HG03175 (cell line): Measurements from ENCODE around the gene PRDM12.

Source experiments
- ATAC-seq: cut with Tn5 transposase; IDR thresholded peaks from one replicate; pipeline ENCODE4 v1.9.1; 2021; ENCODE audit warnings: mild to moderate bottlenecking, moderate library complexity; ENCODE audit not compliant: unreplicated experiment

PRDM12 gene

DNA sequence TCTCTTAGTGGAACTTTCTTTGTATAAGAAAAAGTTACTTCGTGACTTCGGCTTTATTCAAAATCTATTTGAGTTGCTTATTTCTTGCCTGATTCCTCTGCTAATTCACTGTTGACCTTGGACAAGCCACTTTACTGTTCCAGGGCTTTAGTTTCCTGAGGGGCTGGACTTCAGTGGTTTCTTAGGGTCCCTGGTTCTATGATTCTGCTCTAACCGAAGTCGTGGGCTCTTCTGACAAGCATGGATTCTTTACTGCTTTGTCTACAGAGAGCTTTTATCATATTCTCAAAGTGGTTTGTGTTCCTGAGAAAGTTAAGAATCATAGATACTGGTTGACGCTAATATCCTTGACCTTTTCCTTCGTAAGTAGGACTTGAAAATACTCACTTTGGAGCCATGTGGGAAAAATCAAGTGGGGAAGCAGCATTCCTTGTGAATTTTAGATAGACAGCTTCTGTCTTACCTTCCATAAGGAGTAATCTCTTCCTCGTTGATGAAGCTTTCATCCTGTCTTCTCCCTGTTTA is 50.3 kb downstream of the PRDM12 start:
- no peak for ATAC-seq

DNA sequence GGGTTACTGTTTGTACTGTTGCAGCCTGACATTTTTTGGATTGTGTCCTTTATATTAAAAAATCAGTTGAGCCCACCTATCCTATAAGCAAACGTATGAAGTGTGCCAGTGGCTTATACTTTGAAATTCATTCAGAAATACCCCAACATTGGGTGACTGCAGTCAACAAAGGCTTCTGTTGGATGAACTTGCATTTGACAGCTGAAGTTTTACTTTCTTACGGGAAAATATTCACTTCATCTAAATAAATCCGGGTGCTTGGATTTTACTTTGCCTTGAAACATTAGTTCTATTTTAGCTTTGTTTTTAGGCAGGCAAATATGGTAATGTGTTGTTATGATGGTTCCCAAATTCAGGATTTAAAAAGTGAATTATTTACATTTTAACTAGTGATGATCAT is 50.9 kb downstream of the PRDM12 start:
- no peak for ATAC-seq

DNA sequence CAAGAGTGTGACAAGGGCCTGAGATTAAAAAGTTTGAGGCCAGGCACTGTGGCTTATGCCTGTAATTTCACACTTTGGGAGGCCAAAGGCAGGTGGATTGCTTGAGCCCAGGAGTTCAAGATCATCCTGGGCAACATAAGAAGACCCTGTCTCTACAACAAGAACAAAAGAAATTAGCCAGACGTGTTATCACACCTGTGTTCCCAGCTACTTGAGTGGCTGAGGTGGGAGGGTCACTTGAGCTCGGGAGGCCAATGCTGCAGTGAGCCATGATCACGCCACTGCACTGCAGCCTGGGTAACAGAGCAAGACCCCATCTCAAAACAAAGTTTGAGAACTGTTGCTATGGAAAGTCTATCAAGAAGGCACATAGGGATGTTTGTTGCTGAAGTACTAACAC is 54.2 kb downstream of the PRDM12 start:
- ATAC-seq = no peak

DNA sequence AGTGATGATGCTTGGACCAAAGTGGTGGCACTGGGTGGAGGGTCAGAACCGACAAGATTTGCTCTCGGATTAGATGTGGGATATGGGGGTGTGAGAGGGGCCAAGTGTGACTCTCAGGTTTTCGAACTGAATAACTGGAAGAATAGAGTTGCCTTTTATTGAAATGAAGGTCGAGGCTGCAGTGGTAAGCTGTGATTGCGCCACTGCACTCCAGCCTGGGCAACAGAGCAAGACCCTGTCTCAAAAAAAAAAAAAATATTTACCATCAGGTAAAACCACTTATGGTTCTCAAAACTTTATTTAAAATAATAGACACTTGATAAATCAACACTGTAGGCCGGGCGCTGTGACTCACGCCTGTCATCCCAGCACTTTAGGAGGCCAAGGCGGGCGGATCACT is 56.4 kb downstream of the PRDM12 start:
- ATAC-seq = no peak

DNA sequence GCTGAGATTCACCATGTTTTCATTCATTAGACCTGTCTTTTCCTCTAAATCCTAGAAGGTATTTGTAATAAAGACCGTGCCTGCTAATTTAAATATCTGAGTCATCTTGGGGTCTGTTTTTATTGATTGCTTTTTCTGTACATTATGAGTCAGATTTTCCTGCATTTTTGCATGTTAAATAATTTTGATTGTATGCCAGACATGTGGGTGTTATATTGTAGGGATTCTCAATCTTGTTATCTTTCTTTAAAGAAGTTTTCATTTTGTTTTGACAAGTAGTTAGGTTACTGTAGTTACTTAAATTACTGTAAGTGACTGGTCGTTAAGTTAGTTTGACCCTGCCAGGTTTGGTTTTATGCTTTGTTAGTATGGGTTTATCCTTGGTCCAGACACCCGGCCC is 64.3 kb downstream of the PRDM12 start:
- ATAC-seq = no peak

DNA sequence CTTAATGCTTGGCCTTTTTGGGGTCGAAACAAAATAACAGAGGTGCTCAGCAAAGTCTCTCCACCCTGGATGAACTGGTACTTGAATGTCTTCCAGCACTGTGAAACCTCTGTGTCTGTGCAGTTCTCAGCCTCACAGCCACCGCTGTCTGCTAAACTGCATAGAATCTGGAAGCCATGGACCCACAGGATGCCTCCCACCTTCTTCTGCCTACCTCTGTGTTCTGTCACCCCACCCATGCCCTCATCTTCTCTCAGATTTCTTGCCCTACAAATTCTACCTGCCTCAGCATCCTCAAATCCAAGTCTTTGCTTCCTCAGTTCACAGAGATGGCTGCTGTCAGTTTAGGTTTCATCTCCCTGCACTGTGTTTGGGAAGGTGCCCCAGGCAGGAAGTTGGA is 64.8 kb downstream of the PRDM12 start:
- ATAC-seq = no peak

DNA sequence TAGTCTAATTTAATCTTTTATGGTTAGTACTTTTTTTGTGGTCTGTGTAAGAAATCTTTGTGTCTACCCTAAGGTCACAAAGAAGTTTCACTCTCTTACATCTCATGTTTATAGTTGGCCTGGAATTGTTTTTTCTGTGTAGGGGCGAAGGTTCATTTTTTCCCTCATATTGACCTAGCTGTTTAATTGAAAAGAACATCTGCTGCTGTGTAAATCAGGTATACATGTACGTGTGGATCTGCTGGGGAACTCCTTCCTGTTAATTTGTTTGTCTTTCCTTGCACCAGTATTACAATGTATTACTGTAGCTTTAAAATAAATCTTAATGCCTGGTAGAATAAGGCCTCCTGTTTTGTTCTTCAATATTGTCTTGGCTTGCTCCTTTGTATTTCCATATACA is 67.0 kb downstream of the PRDM12 start:
- ATAC-seq = no peak

DNA sequence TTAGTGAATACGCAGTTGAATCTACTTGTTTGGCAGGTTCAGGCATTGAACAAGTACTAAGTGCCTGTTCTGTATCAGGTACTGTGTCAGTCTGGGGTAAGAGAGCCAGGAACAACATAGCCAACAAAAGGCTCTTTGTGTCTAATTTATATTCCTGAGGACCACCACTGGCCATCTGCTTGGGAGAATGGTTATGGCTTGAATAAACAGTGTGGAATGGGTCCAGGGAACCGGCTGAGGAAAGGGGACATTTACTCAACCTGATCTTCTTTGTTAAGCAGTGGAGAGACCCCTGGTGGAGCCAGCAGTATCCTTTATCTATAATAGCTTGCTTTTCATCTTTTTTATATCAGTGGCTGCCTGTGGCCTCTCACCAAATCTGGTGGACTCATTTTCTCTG is 67.7 kb downstream of the PRDM12 start:
- no peak for ATAC-seq
